ENCODE results near the gene PEMT.
"Not testable (repeated sequence)": the region's sequence is repeated elsewhere in the genome, so short reads cannot be mapped to it uniquely, and the experiment has no call there.

PEMT gene

GRCh38 chr17:17591355-17592298 is at the start of gene PEMT:
Gene PEMT (minus strand): TSS chr17:17591708. CDS start chr17:17591626, 82 bp downstream.
- peak; percentile 91 for DNase-seq (ENCODE audit: low read depth)

- DNase-seq (ENCODE audit: low read depth) = not testable (repeated sequence)
Measured at GRCh38 chr17:17639661-17640270, 48.3 kb upstream of the PEMT start.

- DNase-seq (ENCODE audit: low read depth) = no peak
Measured at GRCh38 chr17:17638467-17638866, 47.0 kb upstream of the PEMT start.

DNA sequence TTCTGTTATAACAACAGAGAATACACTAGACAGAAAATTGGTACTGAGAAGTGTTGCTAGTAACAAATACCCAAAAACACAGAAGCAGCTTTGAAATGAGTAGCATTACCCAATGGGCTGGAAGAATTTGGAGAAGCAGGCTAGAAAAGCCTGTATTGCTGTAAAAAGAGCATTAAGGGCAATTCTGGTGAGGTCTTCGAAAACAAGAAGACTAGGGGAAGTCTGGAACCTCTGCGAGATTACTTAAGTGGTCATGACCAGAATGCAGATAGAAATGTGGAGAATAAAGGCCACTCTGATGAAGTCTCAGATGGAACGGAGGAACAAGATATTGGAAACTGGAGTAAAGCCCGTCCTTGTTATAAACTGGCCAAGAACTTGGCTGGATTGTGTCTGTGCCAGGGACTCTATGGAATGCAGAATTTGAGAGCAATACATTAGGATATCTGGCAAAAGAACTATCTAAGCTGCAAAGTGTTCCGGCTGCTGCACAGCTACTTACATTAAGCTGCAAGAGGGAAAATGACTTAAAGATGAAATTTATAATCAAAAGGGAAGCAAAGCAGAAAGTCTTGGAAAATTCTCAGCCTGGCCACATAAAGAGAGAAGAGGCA is 44.9 kb upstream of the PEMT start:
- DNase-seq (ENCODE audit: low read depth) = no peak

DNA sequence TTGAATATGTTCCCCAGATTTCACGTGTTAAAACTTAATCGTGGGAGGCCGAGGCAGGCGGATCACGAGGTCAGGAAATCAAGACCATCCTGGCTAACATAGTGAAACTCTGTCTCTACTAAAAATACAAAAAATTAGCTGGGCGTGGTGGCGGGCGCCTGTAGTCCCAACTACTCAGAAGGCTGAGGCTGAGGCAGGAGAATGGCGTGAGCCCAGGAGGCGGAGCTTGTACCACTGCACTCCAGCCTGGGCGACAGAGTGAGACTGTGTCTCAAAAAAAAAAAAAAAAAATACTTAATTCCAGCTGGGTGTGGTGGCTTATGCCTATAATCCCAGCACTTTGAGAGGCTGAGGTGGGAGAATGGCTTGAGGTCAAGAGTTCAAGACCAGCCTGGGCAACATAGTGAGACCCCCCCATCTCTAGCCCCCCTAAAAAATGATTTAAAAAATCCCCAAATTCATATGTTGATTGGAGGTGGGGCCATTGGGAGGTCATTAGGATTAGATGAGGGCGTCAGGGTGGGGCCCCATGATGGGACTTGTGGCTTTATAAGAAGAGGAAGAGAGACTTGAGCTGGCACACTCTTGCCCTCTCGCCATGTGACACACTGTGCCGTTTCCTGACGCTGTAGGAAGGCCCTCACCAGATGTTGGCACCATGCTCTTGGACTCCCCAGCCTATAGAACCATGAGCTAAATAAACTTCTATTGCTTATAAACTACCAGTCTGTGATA is 44.2 kb upstream of the PEMT start:
- not testable (repeated sequence) for DNase-seq (ENCODE audit: low read depth)

GRCh38 chr17:17635126-17635525 is 43.6 kb upstream of the PEMT start:
- no peak for DNase-seq (ENCODE audit: low read depth)

GRCh38 chr17:17633310-17633709 is 41.8 kb upstream of the PEMT start:
- DNase-seq (ENCODE audit: low read depth) = no peak

DNA sequence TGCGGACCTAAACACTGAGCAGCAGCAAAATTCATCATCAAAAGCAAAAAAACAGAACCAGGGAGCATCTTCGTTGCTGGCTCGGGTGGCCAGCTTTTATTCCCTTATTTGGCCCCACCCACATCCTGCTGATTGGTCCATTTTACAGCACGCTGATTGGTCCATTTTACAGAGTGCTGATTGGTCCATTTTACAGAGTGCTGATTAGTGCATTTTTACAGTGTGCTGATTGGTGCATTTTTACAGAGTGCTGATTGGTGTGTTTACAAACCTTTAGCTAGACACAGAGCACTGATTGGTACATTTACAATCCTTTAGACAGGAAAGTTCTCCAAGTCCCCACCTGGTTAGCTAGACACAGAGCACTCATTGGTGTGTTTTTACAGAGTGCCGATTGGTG is 41.2 kb upstream of the PEMT start:
- DNase-seq (ENCODE audit: low read depth) = not testable (repeated sequence)

- DNase-seq (ENCODE audit: low read depth) = peak; percentile 22
Measured at GRCh38 chr17:17628388-17629008, 37.0 kb upstream of the PEMT start.

- no peak for DNase-seq (ENCODE audit: low read depth)
Measured at GRCh38 chr17:17626840-17627239, 35.3 kb upstream of the PEMT start.

GRCh38 chr17:17626151-17626805 is 34.8 kb upstream of the PEMT start:
- no peak for DNase-seq (ENCODE audit: low read depth)

DNA sequence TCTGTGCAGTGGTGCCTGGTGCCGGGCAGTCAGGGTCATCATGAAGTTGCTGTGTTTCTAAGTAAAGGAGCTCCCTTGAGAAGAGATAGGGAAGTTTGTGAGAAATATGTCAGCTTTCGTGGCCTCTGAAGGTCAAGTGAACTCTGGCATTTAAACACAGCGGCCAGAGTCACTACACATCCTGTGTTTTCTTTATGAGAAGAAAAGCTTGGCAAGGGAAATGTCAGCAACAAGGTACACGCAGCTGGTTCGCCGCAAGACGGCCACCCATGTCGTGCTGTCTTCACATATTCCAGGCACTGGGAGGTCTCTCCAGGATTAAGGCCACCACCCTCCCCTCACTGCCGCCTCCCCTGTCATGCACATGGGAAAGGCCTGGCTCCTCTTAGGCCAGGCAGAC is 33.2 kb upstream of the PEMT start:
- no peak for DNase-seq (ENCODE audit: low read depth)

DNA sequence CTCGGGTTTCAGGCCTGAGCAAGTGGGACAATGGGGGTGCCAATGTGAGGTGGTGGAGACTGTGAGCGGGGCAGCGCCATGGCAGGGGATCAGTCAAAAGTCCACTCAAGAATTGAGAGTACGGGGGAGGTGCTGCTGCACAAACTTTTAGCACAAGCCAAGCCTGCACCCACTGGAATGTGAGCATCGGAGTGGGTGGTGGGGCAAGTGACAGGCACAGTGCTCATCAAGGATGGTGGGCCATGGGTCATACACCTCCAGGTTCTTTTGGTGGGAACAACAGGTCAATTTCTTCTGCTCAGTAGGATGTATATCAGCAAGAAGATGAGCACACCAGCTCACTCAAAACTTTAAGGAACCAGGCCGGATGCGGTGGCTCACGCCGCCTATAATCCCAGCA is 32.4 kb upstream of the PEMT start:
- no peak for DNase-seq (ENCODE audit: low read depth)

GRCh38 chr17:17621254-17621653 is 29.7 kb upstream of the PEMT start:
- no peak for DNase-seq (ENCODE audit: low read depth)

- DNase-seq (ENCODE audit: low read depth) = peak; percentile 19
Measured at GRCh38 chr17:17613708-17614114, 22.2 kb upstream of the PEMT start.

DNA sequence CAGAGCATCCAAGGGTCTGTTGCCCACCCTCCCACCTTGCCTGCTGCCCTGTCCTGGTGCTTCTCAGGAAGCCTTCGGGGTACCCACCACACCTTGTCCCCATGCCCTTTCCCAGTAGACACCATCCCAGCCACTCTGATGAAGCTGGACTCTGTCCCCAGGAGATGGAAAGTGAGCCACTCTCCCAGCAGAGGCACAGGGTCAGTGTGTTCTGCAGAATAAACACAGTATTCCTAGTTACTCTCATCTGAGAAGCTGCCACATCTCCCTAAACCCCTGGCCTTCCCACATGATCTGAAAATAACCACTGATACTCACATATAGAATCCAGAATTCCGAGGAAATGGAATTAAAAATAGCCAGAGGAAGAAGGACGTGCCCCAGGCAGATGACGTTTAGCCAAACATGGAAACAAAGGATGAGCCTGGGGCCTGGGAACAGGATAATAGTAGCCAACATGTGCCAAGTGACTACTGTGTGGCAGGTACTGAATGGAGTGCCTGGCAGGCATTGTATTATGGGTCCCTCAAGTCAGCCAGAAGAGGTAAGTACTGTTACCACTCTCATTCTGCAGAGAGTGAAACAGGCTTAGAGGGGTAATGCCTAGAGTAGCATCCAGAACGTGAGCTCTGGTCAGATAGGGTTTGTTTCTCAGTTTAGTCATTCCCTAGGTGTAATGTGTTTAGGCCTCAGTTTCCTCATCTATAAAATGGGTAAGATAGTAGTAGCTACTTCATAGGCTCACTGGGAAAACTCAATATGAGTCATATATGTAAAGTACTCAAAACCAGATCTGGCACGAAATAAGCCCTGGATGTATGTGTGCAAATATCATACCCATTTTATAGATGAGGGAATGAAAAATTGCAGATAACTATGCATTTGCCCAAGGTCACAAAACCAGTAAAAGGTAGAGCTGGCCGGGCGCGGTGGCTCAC is 20.8 kb upstream of the PEMT start:
- no peak for DNase-seq (ENCODE audit: low read depth)

DNA sequence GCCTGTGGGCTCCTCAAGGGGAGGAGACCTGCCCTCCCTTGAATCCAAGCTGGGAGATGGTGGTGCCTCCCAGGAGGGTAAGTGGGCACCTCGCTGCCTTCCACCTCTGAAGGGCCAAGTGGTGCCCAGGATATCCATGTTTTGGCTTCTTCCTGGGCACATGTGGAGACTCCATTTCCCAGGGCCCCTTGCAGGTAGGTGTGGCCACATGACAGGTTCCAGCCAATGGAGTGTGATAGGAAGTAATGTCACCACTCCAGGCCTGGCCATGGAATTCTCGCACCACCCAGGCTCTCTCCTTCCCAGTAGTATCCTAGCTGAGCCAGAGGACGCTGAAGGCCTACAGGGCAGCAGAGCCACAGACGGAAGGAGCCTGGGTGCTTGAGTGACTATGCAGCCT is 17.6 kb upstream of the PEMT start:
- DNase-seq (ENCODE audit: low read depth) = no peak

GRCh38 chr17:17606416-17607000 is 15.0 kb upstream of the PEMT start:
- DNase-seq (ENCODE audit: low read depth) = no peak

- DNase-seq (ENCODE audit: low read depth) = no peak
Measured at GRCh38 chr17:17605729-17606088, 14.2 kb upstream of the PEMT start.

Data from activated gamma-delta T cell treated with anti-CD3 and anti-CD28 coated beads, Interleukin-2, amount 50 U/mL, for 16 hours (primary cell).